ENCODE measurements around the gene RPL37.
"Not testable (repeated sequence)": the region's sequence is repeated elsewhere in the genome, so short reads cannot be mapped to it uniquely, and the experiment has no call there.

The RPL37 gene

DNA sequence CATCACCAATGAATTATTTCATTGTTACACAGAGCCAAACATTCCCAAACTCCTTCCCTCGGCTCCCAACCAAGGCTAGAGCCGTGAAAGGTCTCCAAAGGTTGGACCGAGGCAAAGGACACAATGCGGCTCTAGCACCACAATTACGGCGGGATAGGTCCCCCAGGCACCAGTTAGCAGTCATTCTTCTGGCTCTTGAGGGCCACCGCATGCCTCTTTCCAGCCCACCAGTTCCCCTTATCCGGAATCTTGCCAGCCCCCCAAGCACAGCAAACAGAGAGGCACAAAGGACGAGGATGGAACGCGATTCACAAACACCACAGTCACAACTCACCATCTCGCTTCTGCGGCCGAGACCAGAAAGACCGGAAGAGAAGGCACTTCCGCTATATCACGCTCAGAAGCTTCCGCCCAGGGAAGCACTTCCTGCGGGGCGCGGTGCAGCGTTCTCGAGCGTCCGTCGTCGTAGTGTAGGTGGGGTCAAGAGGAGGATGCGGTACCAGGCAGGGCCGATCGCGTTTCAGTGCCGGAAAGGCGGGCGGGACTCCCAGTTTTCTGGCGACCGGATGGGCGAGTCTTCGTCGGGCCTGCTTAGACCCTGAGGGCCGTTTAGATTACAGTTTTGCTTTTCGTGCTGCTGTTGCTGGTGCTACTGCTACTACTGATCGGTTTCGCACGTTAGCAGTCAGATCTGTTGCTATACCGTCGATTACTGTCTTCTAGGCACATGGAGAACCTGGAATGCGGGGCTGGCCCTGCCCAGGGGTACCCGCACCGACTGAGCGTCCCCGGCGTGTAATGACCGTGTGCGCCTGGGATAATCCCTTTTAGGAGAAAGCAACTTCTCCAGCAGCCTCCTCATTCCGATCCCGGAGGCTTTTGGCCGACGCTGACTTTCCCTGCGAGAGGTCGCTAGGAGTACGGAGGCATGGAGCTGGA is at the start of gene RPL37:
TSS of gene RPL37 (minus strand) at position 374 of the 939 bp plus-strand sequence. CDS start at position 337, 37 bp downstream.
- H3K4me3 ChIP-seq (ENCODE audit: control insufficient read depth, low read depth, low read length) = peak within 1 kb of the TSS; percentile 57
- TF ChIP-seq, protein P1, sequence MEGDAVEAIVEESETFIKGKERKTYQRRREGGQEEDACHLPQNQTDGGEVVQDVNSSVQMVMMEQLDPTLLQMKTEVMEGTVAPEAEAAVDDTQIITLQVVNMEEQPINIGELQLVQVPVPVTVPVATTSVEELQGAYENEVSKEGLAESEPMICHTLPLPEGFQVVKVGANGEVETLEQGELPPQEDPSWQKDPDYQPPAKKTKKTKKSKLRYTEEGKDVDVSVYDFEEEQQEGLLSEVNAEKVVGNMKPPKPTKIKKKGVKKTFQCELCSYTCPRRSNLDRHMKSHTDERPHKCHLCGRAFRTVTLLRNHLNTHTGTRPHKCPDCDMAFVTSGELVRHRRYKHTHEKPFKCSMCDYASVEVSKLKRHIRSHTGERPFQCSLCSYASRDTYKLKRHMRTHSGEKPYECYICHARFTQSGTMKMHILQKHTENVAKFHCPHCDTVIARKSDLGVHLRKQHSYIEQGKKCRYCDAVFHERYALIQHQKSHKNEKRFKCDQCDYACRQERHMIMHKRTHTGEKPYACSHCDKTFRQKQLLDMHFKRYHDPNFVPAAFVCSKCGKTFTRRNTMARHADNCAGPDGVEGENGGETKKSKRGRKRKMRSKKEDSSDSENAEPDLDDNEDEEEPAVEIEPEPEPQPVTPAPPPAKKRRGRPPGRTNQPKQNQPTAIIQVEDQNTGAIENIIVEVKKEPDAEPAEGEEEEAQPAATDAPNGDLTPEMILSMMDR (IDR thresholded peaks at IDR 0.05; ENCODE audit: control insufficient read depth, insufficient read depth, low read depth, low read length, missing control alignments) = no peak
- DNase-seq (ENCODE audit: low read depth) = peak; percentile 87

DNA sequence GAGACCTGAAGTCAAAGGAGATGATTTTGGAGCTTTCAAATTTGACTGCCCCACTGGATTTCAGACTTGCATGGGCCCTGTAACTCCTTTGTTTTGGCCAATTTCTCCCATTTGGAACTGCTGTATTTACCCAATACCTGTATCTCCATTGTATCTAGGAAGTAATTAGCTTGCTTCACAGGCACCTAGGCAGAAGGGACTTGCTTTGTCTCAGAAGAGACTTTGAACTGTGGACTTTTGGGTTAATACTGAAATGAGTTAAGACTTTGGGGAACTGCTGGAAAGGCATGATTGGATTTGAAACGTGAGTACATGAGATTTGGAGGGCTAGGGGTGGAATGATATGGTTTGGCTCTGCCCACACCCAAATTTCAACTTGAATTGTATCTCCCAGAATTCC is 48.0 kb upstream of the RPL37 start:
- H3K4me3 ChIP-seq (ENCODE audit: control insufficient read depth, low read depth, low read length); DNase-seq (ENCODE audit: low read depth): not testable (repeated sequence)

DNA sequence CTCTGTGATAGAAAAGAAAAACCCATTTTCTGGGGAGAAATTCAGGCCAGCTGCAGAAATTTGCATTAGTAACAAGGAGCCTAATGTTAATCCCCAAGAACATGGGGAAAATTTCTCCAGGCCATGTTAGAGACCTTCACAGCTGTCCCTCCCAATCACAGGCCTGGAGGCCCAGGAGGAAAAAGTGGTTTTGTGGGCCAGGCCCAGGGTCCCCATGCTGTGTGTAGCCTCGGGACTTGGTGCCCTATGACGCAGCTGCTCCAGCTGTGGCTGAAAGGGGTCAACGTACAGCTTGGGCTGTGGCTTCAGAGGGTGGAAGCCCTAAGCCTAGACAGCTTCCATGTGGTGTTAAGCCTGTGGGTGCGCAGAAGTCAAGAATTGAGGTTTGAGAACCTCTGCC is 47.3 kb upstream of the RPL37 start:
- TF ChIP-seq, protein P1 (IDR thresholded peaks at IDR 0.05; ENCODE audit: control insufficient read depth, insufficient read depth, low read depth, low read length, missing control alignments) = no peak
- no peak overlapping the region for H3K4me3 ChIP-seq (ENCODE audit: control insufficient read depth, low read depth, low read length)
- no peak for DNase-seq (ENCODE audit: low read depth)

DNA sequence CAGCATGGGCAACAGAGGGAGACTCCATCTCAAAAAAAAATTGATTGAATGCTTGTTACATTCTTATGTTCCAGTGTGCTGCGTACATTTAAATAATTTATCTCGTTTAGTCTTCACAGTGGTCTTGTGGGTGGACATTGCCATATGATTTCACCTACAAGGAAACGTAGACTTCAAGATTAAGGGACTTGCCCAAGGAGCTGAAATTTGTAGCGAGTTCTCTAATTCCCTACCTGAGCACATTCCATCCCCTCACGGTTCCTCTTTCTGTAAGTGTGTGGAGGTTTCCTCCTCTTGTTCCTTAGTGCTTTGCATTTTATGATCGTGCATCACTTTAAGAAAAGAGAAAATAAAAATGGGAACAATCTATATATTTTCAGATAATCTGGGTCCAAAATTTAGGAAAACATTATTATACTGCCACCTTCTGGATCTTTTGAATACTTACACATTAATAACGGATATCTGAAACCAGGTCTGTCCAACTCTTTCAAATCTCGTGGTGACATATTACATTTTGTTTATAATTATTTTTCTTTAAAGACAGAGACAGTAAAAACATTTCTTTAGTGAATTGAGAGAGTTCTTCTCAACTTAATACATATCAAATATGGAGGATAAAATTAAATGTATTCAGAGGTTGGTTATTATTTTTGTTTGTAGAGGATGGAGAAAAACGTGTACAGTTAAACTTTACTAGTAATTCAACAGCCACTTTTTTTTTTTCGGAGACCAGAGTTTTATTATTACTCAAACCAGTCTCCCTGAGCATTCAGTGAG is 44.3 kb upstream of the RPL37 start:
- H3K4me3 ChIP-seq (ENCODE audit: control insufficient read depth, low read depth, low read length) = no peak overlapping the region
- no peak for DNase-seq (ENCODE audit: low read depth)
- TF ChIP-seq, protein P1 (IDR thresholded peaks at IDR 0.05; ENCODE audit: control insufficient read depth, insufficient read depth, low read depth, low read length, missing control alignments) = peak; percentile 22

DNA sequence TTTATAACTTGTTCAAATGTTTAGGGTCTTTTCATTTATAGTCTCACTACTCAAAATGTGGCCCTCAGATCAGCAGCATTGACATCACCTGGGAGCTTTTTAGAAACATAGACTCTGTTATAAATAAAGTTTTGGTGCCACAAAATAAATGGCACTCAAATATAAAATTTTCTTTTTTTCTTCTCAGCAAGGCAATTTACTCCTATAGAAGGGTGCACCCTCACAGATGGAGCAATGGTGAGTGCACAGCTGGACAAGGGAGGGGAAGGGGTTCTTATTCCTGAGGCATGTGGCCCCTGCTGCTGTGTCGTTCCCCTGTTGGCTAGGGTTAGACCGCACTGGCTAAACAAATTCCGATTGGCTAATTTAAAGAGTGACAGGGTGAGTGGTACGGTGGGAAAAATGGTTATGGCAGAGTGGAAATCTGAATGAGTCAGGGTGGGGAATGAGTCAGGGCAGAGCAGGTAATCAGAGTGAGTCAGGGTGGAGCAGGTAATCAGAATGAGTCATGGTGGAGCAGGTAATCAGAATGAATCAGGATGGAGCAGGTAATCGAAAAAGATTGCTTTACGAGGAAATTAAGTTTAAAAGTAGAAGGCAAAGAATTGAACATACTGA is 42.5 kb upstream of the RPL37 start:
- H3K4me3 ChIP-seq (ENCODE audit: control insufficient read depth, low read depth, low read length) = no peak overlapping the region
- no peak for DNase-seq (ENCODE audit: low read depth)
- TF ChIP-seq, protein P1 (IDR thresholded peaks at IDR 0.05; ENCODE audit: control insufficient read depth, insufficient read depth, low read depth, low read length, missing control alignments) = no peak

DNA sequence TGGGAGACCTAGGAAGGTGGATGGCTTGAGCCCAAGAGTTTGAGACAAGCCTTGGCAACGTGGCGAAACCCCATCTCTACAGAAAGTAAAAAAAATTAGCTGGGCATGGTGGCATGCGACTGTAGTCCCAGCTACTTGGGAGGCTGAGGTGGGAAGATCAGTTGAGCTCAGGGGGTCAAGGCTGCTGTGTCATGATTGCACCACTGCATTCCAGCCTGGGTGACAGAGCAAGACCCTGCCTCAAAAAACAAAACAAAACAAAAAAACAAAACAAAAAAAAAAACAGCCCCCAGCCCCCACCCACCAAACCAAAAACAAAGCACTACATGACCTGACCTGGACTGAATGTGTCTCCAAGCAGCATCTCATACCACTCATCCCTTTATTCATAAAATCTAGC is 40.9 kb upstream of the RPL37 start:
- TF ChIP-seq, protein P1 (IDR thresholded peaks at IDR 0.05; ENCODE audit: control insufficient read depth, insufficient read depth, low read depth, low read length, missing control alignments) = no peak
- no peak overlapping the region for H3K4me3 ChIP-seq (ENCODE audit: control insufficient read depth, low read depth, low read length)
- DNase-seq (ENCODE audit: low read depth) = no peak

All from AG09309 (cell line).